MV-4-11 (cell line): ENCODE measurements around the gene ALKAL2.

Experiments used
- DNase-seq: peaks from one replicate; lab custom pipeline; 2025; lab: John Stamatoyannopoulos, UW

Gene ALKAL2

GRCh38 chr2:290090-290722 is 2.3 kb upstream of the ALKAL2 start:
- peak; percentile 59 for DNase-seq

GRCh38 chr2:289362-290089 is 1.6 kb upstream of the ALKAL2 start:
- no peak for DNase-seq

GRCh38 chr2:288758-289361 is 969 bp upstream of the ALKAL2 start:
- no peak for DNase-seq

DNA sequence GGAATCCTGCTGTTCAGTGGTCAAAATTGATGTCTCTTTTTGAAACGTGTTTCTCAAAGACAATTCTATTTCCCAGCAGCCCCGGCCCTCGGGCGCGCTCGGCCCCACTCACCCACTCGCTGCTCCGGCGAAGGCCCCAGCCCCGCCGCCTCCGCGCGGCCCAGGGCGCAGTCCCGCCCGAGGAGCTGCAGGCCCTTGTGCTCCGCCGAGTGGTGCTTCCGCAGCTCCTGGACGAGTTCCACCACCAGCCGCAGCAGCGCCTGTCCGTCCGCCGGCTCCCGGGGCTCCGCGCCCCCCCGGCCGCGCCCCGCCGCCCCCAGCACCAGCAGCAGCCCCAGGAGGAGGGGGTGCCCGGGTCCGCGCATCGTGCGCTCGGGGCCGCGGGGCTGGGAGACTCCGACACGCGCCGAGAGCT is 413 bp downstream of the ALKAL2 start:
- no peak for DNase-seq

- no peak for DNase-seq
Measured at GRCh38 chr2:286774-287392, 1.0 kb downstream of the ALKAL2 start.

- no peak for DNase-seq
Measured at GRCh38 chr2:286035-286434, 1.9 kb downstream of the ALKAL2 start.

GRCh38 chr2:285531-285930 is 2.4 kb downstream of the ALKAL2 start:
- DNase-seq, result no peak

DNA sequence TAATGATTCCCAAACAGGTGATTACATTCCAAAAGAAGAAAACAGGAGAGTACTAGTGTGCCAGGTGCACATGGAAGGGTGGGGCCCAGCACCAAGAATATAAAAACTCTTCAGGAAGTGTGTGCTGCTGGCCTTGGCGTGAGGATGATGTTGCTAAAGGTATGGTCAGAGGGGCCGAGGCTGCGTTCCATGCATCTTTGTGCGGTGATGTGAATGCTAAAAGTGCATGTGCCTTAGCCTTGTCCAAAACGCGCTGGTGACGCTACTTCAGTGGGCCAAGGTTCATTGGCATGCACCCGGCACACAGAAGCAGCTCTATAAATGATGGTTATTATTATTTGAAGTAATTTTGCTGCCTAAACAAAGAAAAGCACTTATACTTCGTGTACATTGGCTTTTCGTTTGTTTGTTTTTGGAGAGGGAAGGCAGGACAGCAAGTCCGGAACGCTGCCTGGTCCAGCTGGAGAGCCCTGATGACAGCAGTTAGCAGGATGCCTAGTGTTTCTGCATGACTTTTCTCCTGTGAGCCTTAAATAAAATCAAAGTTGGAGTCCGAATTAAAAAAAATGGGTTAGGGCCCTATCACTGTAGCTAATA is 2.9 kb downstream of the ALKAL2 start:
- no peak for DNase-seq

- no peak for DNase-seq
Measured at GRCh38 chr2:283996-284794, 3.7 kb downstream of the ALKAL2 start.

DNA sequence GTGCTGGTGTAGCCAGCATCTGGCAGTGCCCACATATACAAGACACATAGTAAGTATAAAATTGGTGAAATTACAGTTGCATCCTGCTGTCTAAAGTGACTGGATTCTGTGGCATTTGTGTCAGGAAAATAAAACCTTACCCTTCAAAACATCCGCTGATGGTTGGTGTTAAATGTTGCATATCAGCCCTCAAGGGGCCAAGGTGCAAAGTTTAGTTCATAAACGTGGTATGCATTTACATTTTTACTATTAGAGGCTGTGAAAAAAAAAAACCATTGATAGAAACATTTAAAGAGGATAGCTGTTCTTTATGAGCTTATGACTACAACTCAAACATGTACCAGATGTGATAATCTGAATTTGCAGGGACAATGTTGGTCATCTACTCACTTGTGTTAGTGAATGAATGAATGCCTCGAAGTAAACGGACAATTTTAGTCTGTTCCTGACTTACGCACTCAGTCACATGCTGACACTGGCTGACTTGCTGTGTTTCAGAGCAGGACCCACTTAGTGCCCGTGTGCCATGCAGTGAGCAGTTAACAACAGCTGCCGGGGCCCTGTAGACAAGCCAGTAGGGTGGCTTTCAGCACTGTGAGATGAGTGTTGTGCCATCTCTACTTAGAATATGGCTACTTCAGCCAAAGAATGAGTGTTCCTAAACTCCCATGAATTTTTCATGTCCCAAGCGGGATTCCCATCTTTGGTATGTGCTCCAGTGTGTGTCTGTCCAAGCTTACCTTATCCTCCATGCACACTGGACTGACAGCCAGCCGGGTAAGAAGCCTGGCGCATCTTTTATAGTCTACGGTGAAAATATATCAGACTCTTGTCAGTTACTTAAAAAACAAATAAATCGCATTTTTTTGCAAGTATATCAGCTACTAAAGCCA is 5.3 kb downstream of the ALKAL2 start:
- no peak for DNase-seq

GRCh38 chr2:281381-281780 is 6.5 kb downstream of the ALKAL2 start:
- DNase-seq, result no peak

DNA sequence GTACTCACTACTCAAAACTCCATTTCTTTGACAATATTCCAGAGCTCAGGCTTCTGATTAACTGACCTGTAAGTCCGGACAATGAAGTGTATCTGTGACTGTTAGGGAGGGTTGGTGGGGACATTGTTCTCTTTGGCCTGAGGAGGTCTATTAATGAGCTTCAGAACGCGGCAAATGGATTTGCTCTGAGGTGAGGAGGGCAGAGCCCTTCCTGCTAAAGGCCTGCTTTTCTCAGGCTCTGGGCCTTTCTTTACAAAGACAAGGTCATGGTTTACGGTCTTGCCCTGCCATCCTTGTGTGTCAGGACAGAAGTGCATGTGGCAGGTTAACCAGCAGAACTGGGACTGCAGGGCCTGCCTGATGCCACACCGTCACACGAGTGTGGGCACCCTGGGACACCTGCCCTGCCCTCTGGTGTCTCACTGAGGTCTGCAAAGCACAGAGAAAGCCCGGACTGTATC is 7.2 kb downstream of the ALKAL2 start:
- no peak for DNase-seq

GRCh38 chr2:279956-280649 is 7.8 kb downstream of the ALKAL2 start:
- no peak for DNase-seq

- DNase-seq, result no peak
Measured at GRCh38 chr2:279366-279765, 8.5 kb downstream of the ALKAL2 start.

- no peak for DNase-seq
Measured at GRCh38 chr2:278927-279320, 9.0 kb downstream of the ALKAL2 start.

GRCh38 chr2:278312-278926 is 9.5 kb downstream of the ALKAL2 start:
- DNase-seq, result no peak

GRCh38 chr2:275466-275865 is 12.4 kb downstream of the ALKAL2 start:
- DNase-seq, result peak; percentile 89

- DNase-seq, result peak; percentile 15
Measured at GRCh38 chr2:274503-274902, 13.4 kb downstream of the ALKAL2 start.

DNA sequence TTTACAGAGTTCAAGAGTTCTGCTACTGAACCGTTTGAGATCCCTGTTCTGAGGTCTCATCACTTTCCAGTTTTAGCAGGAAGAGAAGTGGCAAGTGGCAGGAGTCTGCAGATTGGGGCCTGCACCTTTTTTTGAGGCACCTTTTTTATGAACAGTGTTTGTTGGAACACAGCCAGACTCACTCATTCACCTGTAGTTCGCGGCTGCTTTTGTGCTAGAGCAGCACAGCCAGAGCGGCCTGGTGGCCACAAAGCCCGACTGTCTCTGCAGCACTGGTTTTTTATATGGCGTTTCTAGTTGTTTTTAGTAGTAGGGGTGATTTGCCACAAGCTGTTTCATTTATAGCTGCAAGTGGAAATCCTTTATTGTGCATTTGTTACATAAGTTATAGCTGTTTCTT is 14.6 kb downstream of the ALKAL2 start:
- no peak for DNase-seq

DNA sequence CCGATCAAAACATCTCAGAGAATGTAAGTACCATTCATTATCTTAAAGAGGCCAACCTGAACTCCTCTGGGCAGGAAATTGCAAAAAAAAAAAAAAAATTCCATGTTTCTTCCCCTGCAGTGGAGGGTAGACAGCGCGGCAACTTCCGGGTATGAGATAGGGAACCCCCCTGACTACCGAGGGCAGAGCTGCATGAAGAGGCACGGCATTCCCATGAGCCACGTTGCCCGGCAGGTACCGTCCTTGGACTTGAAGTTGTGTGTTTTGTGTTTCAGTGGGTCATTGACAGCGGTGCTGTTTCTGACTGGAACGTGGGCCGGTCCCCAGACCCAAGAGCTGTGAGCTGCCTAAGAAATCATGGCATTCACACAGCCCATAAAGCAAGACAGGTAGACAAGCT is 16.0 kb downstream of the ALKAL2 start:
- no peak for DNase-seq
